Measurements from ENCODE around the gene PPP2R3B.

The PPP2R3B gene

DNA sequence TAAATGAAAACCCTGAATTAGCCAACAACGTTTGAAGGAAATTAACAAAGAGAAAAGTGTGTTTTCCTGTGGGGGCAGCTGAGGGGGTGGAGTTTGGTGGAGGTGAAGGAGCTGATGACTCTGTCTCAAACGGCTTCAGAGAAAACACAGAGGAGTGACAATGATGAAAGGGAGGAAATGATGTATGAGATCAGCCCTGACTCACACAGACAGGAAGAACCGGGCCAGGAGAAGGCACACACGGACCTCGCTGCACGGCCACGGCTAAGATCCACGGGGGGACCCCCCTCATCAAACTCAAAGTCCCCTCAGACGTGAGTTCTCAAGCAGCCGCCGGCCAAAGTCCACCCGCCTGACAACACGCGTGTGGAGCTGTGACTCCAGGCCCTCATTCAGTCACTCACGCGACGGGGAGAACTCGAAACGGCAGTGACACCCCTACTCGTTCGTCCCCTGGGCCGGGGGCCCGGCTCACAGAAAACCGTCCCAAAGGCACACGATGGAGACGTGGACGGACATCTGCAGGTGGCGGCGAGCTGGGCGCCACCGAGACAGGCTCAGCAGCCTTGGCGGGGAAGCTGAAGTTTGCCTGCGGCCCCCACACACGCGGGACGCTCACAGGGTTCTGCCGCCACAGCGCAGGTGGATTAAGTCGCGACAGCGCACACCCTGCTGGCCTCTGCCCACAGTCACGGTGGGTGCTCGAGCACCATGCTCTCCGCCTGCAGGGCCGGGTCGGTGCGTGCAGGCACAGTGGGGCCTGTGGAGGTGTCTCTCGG is 28.8 kb downstream of the PPP2R3B start:
- in situ Hi-C loops (cut with MboI; ENCODE audit: low pct_unique_long_range_greater_than_20kb, low sequenced_read_pairs, unreplicated experiment), result no loop called here
- DNase-seq (ENCODE audit: low spot score), result no peak
- no peak for TF ChIP-seq CTCF (IDR thresholded peaks at IDR 0.05; ENCODE audit: extremely low read depth, insufficient read depth, missing control alignments)

DNA sequence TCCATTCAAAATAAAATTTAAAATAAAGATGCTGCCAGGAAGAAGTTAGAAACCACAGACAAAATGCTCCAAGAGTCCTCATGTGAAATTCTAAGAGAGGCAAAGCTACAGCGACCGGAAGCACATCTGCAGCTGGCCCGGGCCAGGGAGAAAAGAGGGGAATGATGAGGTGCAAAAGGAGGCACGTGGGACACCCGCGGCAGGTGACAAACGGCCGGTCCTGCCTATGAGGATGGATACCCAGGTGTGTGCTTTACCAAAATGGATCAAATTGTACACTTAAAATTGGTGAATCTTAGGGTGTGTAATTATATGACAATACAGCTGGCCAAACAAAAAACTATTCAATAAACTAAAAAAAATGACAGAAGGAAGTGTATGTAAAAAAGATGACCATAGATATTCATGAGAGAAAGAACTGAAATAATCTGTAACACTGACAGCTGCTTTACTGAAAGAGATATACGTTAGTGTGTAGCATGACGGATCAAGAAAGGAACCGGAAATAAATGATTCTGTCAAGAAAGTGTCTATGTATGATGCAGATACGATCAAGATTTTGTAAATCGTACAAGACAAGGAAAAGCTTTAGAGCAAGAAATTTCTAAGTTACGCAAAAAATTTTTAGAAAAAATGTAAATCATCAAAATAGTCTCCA is 29.5 kb downstream of the PPP2R3B start:
- in situ Hi-C loops (cut with MboI; ENCODE audit: low pct_unique_long_range_greater_than_20kb, low sequenced_read_pairs, unreplicated experiment), result no loop called here
- no peak for DNase-seq (ENCODE audit: low spot score)
- no peak for TF ChIP-seq CTCF (IDR thresholded peaks at IDR 0.05; ENCODE audit: extremely low read depth, insufficient read depth, missing control alignments)

- no peak for TF ChIP-seq CTCF (IDR thresholded peaks at IDR 0.05; ENCODE audit: extremely low read depth, insufficient read depth, missing control alignments)
- DNase-seq (ENCODE audit: low spot score), result no peak
- in situ Hi-C loops (cut with MboI; ENCODE audit: low pct_unique_long_range_greater_than_20kb, low sequenced_read_pairs, unreplicated experiment), result no loop called here
These were observed 30.2 kb downstream of the PPP2R3B start for GRCh38 chrX:356385-357034.

DNA sequence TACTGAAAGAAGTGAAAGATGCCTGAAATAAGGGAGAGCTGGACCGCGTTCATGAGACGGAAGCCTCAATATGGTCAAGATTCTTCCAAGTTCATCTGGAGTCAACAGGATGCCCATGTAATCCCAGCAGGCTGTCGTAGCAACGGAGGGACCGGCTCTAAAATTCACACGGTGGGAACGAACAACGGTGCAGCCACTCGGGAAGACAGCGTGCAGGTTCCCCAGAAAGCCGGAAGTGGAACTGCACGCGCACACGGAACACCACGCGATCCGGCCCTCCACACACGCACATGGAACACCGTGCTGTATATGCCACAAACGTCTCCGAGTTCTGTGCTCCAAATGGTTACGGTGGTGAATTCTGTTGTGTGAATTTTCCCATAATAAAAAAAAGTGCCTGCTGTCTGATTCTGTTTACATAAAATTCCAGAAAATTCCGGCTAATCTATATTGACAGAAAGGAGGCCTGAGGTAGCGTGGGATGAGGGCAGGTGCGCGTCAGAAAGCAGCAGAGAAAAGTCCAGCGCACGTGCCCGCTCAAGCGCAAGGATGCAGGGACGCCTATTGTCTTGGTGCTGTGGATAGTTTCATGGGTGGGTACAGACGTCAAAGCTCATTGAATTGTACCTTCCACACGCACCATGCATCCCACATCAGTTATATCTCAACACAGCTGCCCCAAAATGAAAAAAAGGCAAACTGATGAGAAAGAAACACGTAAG is 31.2 kb downstream of the PPP2R3B start:
- in situ Hi-C loops (cut with MboI; ENCODE audit: low pct_unique_long_range_greater_than_20kb, low sequenced_read_pairs, unreplicated experiment), result no loop called here
- no peak for TF ChIP-seq CTCF (IDR thresholded peaks at IDR 0.05; ENCODE audit: extremely low read depth, insufficient read depth, missing control alignments)
- no peak for DNase-seq (ENCODE audit: low spot score)

GRCh38 chrX:353566-354535 is 32.9 kb downstream of the PPP2R3B start:
- TF ChIP-seq CTCF (IDR thresholded peaks at IDR 0.05; ENCODE audit: extremely low read depth, insufficient read depth, missing control alignments), result no peak
- no peak for DNase-seq (ENCODE audit: low spot score)
- in situ Hi-C loops (cut with MboI; ENCODE audit: low pct_unique_long_range_greater_than_20kb, low sequenced_read_pairs, unreplicated experiment), result no loop called here
